ENCODE measurements around the gene PCLO. TPM values are rescaled to one million over a fixed set of nuclear protein-coding genes. Genes with fewer than 3 reads are reported as not detected.

Gene PCLO
- total RNA-seq, 4 donors from 2014 or later: 1.4 to 5.8 (median 4.2) TPM

- 72 to 90% methylated on average over 3 of the region's 3 CpGs for WGBS, 2 donors
- H3K4me3 ChIP-seq (ENCODE audit: low read depth, poor library complexity, severe bottlenecking): no peak overlapping the region
- no peak for DNase-seq (ENCODE audit: low spot score in 2 of 2)
- no peak for TF ChIP-seq POLR2A (IDR thresholded peaks at IDR 0.05)
- no peak for TF ChIP-seq CTCF (IDR thresholded peaks at IDR 0.05)
- intact Hi-C loops (cut with DNase I; ENCODE audit: low total_unique reads): no loop called here
Measured at GRCh38 chr7:82745820-82746219, 416.9 kb downstream of the PCLO start.

GRCh38 chr7:82745117-82745516 is 417.6 kb downstream of the PCLO start:
- WGBS, 2 donors: 62 to 64% methylated on average over 2 of the region's 2 CpGs
- intact Hi-C loops (cut with DNase I; ENCODE audit: low total_unique reads): no loop called here
- no peak for DNase-seq (ENCODE audit: low spot score in 2 of 2)
- no peak for TF ChIP-seq POLR2A (IDR thresholded peaks at IDR 0.05)
- no peak for TF ChIP-seq CTCF (IDR thresholded peaks at IDR 0.05)
- no peak overlapping the region for H3K4me3 ChIP-seq (ENCODE audit: low read depth, poor library complexity, severe bottlenecking)

GRCh38 chr7:82742163-82742562 is 420.5 kb downstream of the PCLO start:
- intact Hi-C loops (cut with DNase I; ENCODE audit: low total_unique reads): no loop called here
- no peak overlapping the region for H3K4me3 ChIP-seq (ENCODE audit: low read depth, poor library complexity, severe bottlenecking)
- 86% methylated on average over 4 of the region's 4 CpGs for WGBS, 2 donors
- TF ChIP-seq POLR2A (IDR thresholded peaks at IDR 0.05): no peak
- TF ChIP-seq CTCF (IDR thresholded peaks at IDR 0.05): no peak
- DNase-seq (ENCODE audit: low spot score in 2 of 2): no peak

GRCh38 chr7:82741493-82741892 is 421.2 kb downstream of the PCLO start:
- no peak overlapping the region for H3K4me3 ChIP-seq (ENCODE audit: low read depth, poor library complexity, severe bottlenecking)
- DNase-seq (ENCODE audit: low spot score in 2 of 2): no peak
- TF ChIP-seq CTCF (IDR thresholded peaks at IDR 0.05) (no peak), POLR2A (IDR thresholded peaks at IDR 0.05) (no peak)
- intact Hi-C loops (cut with DNase I; ENCODE audit: low total_unique reads): no loop called here

GRCh38 chr7:82740246-82740848 is 422.3 kb downstream of the PCLO start:
- no peak for DNase-seq (ENCODE audit: low spot score in 2 of 2)
- WGBS, 2 donors: 37 to 38% methylated on average over 3 of the region's 3 CpGs
- intact Hi-C loops (cut with DNase I; ENCODE audit: low total_unique reads): no loop called here
- TF ChIP-seq CTCF (IDR thresholded peaks at IDR 0.05): no peak
- no peak for TF ChIP-seq POLR2A (IDR thresholded peaks at IDR 0.05)
- no peak overlapping the region for H3K4me3 ChIP-seq (ENCODE audit: low read depth, poor library complexity, severe bottlenecking)

GRCh38 chr7:82736633-82737032 is 426.1 kb downstream of the PCLO start:
- TF ChIP-seq CTCF (IDR thresholded peaks at IDR 0.05): no peak
- TF ChIP-seq POLR2A (IDR thresholded peaks at IDR 0.05): no peak
- 83 to 92% methylated on average over 3 of the region's 3 CpGs for WGBS, 2 donors
- no peak overlapping the region for H3K4me3 ChIP-seq (ENCODE audit: low read depth, poor library complexity, severe bottlenecking)
- no peak for DNase-seq (ENCODE audit: low spot score in 2 of 2)
- intact Hi-C loops (cut with DNase I; ENCODE audit: low total_unique reads): no loop called here
